Activated B cell treated with CpG ODN at 0.5 μM for 24 hours (primary cell): ENCODE results near the gene MATCAP1. TPM values are rescaled to one million over a fixed set of nuclear protein-coding genes. Genes with fewer than 3 reads are reported as not detected.

Experiments used
- ATAC-seq: fragments of 200-7000 bp; cut with Tn5 transposase; one replicate; pipeline ENCODE4 v1.10.0; 2021; ENCODE audit warnings: low read depth, mild to moderate bottlenecking, moderate library complexity
- CTCF ChIA-PET: fragments of 350-600 bp; sonication (Branson Sonifier 250); formaldehyde crosslinking; loops from one replicate; lab custom pipeline; 2021; ENCODE audit warnings: antibody characterized with exemption; lab: Charles Lee
- POLR2A ChIA-PET: fragments of 350-600 bp; sonication (Branson Sonifier 250); formaldehyde crosslinking; loops from one replicate; lab custom pipeline; 2021; ENCODE audit warnings: antibody characterized with exemption; lab: Charles Lee
- DNase-seq: peaks from one replicate; pipeline ENCODE4 v3.0.0; 2022
- H3K27ac Mint-ChIP-seq: one replicate; pipeline ENCODE4 v1.8.0; 2020; ENCODE audit warnings: mixed read lengths
- H3K27me3 Mint-ChIP-seq: one replicate; pipeline ENCODE4 v1.8.0; 2021; ENCODE audit warnings: mixed read lengths
- H3K36me3 Mint-ChIP-seq: one replicate; pipeline ENCODE4 v1.8.0; 2021; ENCODE audit warnings: low read depth, mixed read lengths
- H3K4me1 Mint-ChIP-seq: one replicate; pipeline ENCODE4 v1.8.0; 2021; ENCODE audit warnings: mixed read lengths
- H3K4me3 Mint-ChIP-seq: one replicate; pipeline ENCODE4 v1.8.0; 2020; ENCODE audit warnings: mild to moderate bottlenecking, mixed read lengths
- H3K9me3 Mint-ChIP-seq: one replicate; pipeline ENCODE4 v1.8.0; 2020; ENCODE audit warnings: mixed read lengths
- CTCF ChIP-seq: fragments of 200-600 bp; IDR thresholded peaks from one replicate; pipeline ENCODE4 v1.8.0; 2022; ENCODE audit warnings: antibody characterized with exemption, mild to moderate bottlenecking
- intact Hi-C: fragments of 100-400 bp; cut with micrococcal nuclease; formaldehyde crosslinking; loops from one replicate; pipeline ENCODE4 v1.15.1; 2024
- total RNA-seq: library from RNA; stranded (reverse); gene quantifications from 2 replicates; pipeline ENCODE4 v1.2.3, GENCODE V29; 2022

The MATCAP1 gene
- total RNA-seq, 1 donor from 2014 or later = 18.7 TPM

DNA sequence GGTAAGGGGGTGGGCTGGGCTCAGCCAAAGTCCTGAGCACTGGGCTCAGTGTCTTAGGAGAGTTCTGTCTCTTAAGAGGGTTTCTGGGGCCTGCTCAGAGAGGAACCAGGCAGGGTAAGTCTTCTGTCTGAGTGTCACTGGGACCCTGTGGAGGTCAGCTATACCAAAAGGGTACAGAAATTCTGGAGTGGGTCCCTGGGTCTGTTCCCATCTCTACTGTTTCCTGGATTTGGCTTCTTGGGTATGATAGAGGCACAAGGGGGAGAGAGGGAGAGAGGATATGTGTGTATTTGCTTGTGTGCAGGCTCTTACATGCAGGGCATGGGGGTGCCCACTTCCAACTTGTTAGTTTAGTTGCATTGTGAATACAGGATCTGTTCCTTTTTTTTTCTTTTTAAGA, 9.8 kb upstream of the MATCAP1 start:
- POLR2A ChIA-PET = interaction anchor here (1.5 to 1.7 kb wide), 2 partner anchors 33 to 51 kb away, joined by 5 to 13 read pairs; partner anchors contain the start of gene TMEM208
- no peak for ATAC-seq
- peak overlapping the region; percentile 30 for H3K27ac Mint-ChIP-seq
- TF ChIP-seq CTCF = no peak
- peak overlapping the region; percentile 87 for H3K4me3 Mint-ChIP-seq
- H3K9me3 Mint-ChIP-seq = no peaks in the 10 kb centered on the region
- peaks cover 34% of the 10 kb centered on the region for H3K4me1 Mint-ChIP-seq
- peaks cover 52% of the 10 kb centered on the region for H3K36me3 Mint-ChIP-seq
- CTCF ChIA-PET = no interaction called here
- DNase-seq = no peak
- intact Hi-C loops = loop anchor here (2.0 kb wide), 2 partner anchors 35 to 51 kb away; partner anchors contain the start of genes FBXL8 and TRADD
- no peaks in the 10 kb centered on the region for H3K27me3 Mint-ChIP-seq

DNA sequence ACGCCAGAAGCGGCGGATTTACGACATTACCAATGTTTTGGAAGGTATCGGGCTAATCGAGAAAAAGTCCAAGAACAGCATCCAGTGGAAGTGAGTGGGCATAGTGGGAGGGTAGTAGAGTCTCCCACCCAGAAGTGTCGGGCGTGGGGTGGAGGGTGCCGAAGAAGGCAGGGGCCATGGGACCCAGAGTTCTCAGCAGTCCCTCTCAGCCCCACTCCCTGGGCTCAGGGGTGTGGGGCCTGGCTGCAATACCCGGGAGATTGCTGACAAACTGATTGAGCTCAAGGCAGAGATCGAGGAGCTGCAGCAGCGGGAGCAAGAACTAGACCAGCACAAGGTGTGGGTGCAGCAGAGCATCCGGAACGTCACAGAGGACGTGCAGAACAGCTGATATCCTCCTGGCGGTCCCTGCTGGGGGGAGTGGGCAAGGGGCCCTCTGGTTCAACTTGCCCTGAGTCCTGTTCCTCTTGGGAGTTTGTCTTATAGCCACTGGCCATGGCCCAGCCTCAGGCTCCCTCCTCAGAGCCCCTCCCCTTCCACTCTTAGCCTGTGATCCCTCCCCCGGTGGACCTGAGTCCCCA, 9.1 kb upstream of the MATCAP1 start:
- intact Hi-C loops = loop anchor here (1.0 to 2.0 kb wide), 4 partner anchors 10 to 52 kb away; partner anchors contain the start of genes FBXL8, MATCAP1 and TRADD
- TF ChIP-seq CTCF = no peak
- peaks cover 32% of the 10 kb centered on the region for H3K4me1 Mint-ChIP-seq
- no peak for DNase-seq
- H3K9me3 Mint-ChIP-seq = no peaks in the 10 kb centered on the region
- peaks cover 45% of the 10 kb centered on the region for H3K36me3 Mint-ChIP-seq
- peak overlapping the region; percentile 87 for H3K4me3 Mint-ChIP-seq
- ChIA-PET CTCF (interaction anchor here (0.9 kb wide), 1 partner anchor 230 kb away, joined by 3 read pairs; no protein-coding TSS in a partner anchor), POLR2A (interaction anchor here (0.8 to 1.7 kb wide), 5 partner anchors 9 to 86 kb away, joined by 3 to 13 read pairs (median 4); partner anchors contain the start of gene TMEM208)
- peaks cover 3% of the 10 kb centered on the region for H3K27me3 Mint-ChIP-seq
- H3K27ac Mint-ChIP-seq = peak overlapping the region; percentile 56
- no peak for ATAC-seq

- intact Hi-C loops = loop anchor here (1.0 to 2.0 kb wide), 4 partner anchors 9 to 53 kb away; partner anchors contain the start of genes FBXL8, MATCAP1 and TRADD
- ATAC-seq (peak; percentile 98), DNase-seq (peak; percentile 85)
- ChIA-PET CTCF (interaction anchor here (0.9 kb wide), 1 partner anchor 229 kb away, joined by 3 read pairs; no protein-coding TSS in a partner anchor), POLR2A (interaction anchor here (0.8 to 1.7 kb wide), 5 partner anchors 8 to 86 kb away, joined by 3 to 13 read pairs (median 4); partner anchors contain the start of gene TMEM208)
- H3K9me3 Mint-ChIP-seq = no peaks in the 10 kb centered on the region
- TF ChIP-seq CTCF = no peak
- peaks cover 32% of the 10 kb centered on the region for H3K4me1 Mint-ChIP-seq
- H3K27me3 Mint-ChIP-seq = peaks cover 3% of the 10 kb centered on the region
- H3K27ac Mint-ChIP-seq = peak within 1 kb of the TSS; percentile 70
- H3K4me3 Mint-ChIP-seq = peak within 1 kb of the TSS; percentile 87
- peaks cover 39% of the 10 kb centered on the region for H3K36me3 Mint-ChIP-seq
These were observed 8.4 kb upstream of the MATCAP1 start, which contains the start of gene E2F4 for GRCh38 chr16:67191995-67192681. E2F4 (plus strand) TSS chr16:67192155; CDS start chr16:67192228, 73 bp downstream.

DNA sequence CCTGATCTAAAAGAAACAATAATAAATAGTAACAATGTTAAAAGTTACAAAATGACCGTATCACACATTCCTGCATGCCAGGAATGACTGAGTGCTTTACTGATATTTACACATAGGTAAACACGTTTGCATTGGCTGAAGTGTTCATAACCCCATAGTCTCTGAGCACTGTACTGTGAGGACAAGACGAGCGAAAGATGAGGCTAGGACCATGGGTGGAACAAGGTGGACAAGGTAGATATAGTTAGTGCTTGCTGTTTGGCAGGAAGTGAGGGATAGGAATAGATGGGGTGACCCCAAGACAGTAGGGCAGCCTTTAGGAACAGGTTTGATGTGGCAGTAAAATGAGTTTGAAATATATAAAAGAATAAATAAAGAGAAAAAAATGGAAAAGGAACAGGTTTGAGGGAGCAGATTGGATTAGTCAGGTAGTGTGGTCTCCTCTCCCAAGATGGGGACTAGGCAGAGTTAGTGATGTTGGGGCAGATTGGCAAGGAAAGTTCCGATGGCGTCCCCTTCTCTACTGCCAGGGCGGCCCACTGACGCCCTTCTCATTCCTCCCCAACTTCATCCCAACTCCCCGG, 7.7 kb upstream of the MATCAP1 start:
- ATAC-seq = no peak
- intact Hi-C loops = no loop called here
- POLR2A ChIA-PET = interaction anchor here (1.3 to 1.7 kb wide), 2 partner anchors 7 to 35 kb away, joined by 4 to 13 read pairs; partner anchors contain the start of gene TMEM208
- no peak for DNase-seq
- peaks cover 3% of the 10 kb centered on the region for H3K27me3 Mint-ChIP-seq
- H3K4me1 Mint-ChIP-seq = peaks cover 29% of the 10 kb centered on the region
- CTCF ChIA-PET = no interaction called here
- TF ChIP-seq CTCF = no peak
- H3K27ac Mint-ChIP-seq = peak overlapping the region; percentile 70
- peaks cover 32% of the 10 kb centered on the region for H3K36me3 Mint-ChIP-seq
- H3K4me3 Mint-ChIP-seq = peak overlapping the region; percentile 87
- H3K9me3 Mint-ChIP-seq = no peaks in the 10 kb centered on the region
